ENCODE measurements around the gene NCKIPSD.
A peak's percentile ranks its signal among the peaks of the same experiment; 100 is the strongest.
"Not testable (repeated sequence)": the region's sequence is repeated elsewhere in the genome, so short reads cannot be mapped to it uniquely, and the experiment has no call there.

The NCKIPSD gene

GRCh38 chr3:48725185-48725855 lies 39.6 kb upstream of the NCKIPSD start:
- not testable (repeated sequence) for H2AK5ac ChIP-seq (ENCODE audit: low read length); H4K8ac ChIP-seq (ENCODE audit: low read depth, low read length); H3K4me3 ChIP-seq (ENCODE audit: low read length); H3K56ac ChIP-seq (ENCODE audit: low read length); H3K79me1 ChIP-seq (ENCODE audit: low read length); H3K23ac ChIP-seq (ENCODE audit: low read length); H3K4ac ChIP-seq (ENCODE audit: low read depth, low read length); H3K27me3 ChIP-seq (ENCODE audit: insufficient read depth, low read length, poor library complexity); H2BK5ac ChIP-seq (ENCODE audit: low read length); DNase-seq; H2BK15ac ChIP-seq (replicated peaks; ENCODE audit: low read depth); H3K79me2 ChIP-seq (ENCODE audit: control insufficient read depth, insufficient read depth, low read length); H3K27ac ChIP-seq (ENCODE audit: low read depth, low read length); H3K36me3 ChIP-seq (ENCODE audit: control insufficient read depth, insufficient read depth, low read length); H3K4me2 ChIP-seq (ENCODE audit: low read length); H4K5ac ChIP-seq (ENCODE audit: low read length); H3K18ac ChIP-seq (ENCODE audit: low read length); H2BK120ac ChIP-seq (ENCODE audit: low read depth, low read length); H3K9ac ChIP-seq (ENCODE audit: low read length); H3K4me1 ChIP-seq (ENCODE audit: control insufficient read depth, low read depth, low read length)
- no CpG with 5 or more reads among the region's 8 CpGs for WGBS (ENCODE audit: extremely low coverage, insufficient coverage, low lambda C conversion rate)

GRCh38 chr3:48723725-48724124 lies 38.0 kb upstream of the NCKIPSD start:
- Histone ChIP-seq H3K36me3 (ENCODE audit: control insufficient read depth, insufficient read depth, low read length) (no peaks in the 10 kb centered on the region), H3K4me2 (ENCODE audit: low read length) (no peak overlapping the region), H4K8ac (ENCODE audit: low read depth, low read length) (no peak overlapping the region), H3K56ac (ENCODE audit: low read length) (no peak overlapping the region), H3K27me3 (ENCODE audit: insufficient read depth, low read length, poor library complexity) (no peaks in the 10 kb centered on the region), H2BK120ac (ENCODE audit: low read depth, low read length) (no peak overlapping the region), H3K18ac (ENCODE audit: low read length) (no peak overlapping the region), H3K79me1 (ENCODE audit: low read length) (no peaks in the 10 kb centered on the region), H3K4ac (ENCODE audit: low read depth, low read length) (no peak overlapping the region), H3K9ac (ENCODE audit: low read length) (no peak overlapping the region), H3K79me2 (ENCODE audit: control insufficient read depth, insufficient read depth, low read length) (no peaks in the 10 kb centered on the region), H3K23ac (ENCODE audit: low read length) (no peak overlapping the region), H2BK15ac (replicated peaks; ENCODE audit: low read depth) (no peak overlapping the region), H3K27ac (ENCODE audit: low read depth, low read length) (no peak overlapping the region), H4K5ac (ENCODE audit: low read length) (no peak overlapping the region), H3K4me1 (ENCODE audit: control insufficient read depth, low read depth, low read length) (no peaks in the 10 kb centered on the region), H2AK5ac (ENCODE audit: low read length) (no peak overlapping the region), H2BK5ac (ENCODE audit: low read length) (no peak overlapping the region), H3K4me3 (ENCODE audit: low read length) (no peak overlapping the region)
- WGBS (ENCODE audit: extremely low coverage, insufficient coverage, low lambda C conversion rate), result no CpG with 5 or more reads among the region's 7 CpGs
- DNase-seq, result no peak

GRCh38 chr3:48723293-48723692 lies 37.6 kb upstream of the NCKIPSD start:
- not testable (repeated sequence) for H3K18ac ChIP-seq (ENCODE audit: low read length); H3K36me3 ChIP-seq (ENCODE audit: control insufficient read depth, insufficient read depth, low read length); H4K5ac ChIP-seq (ENCODE audit: low read length); H4K8ac ChIP-seq (ENCODE audit: low read depth, low read length); H2BK15ac ChIP-seq (replicated peaks; ENCODE audit: low read depth); H2BK5ac ChIP-seq (ENCODE audit: low read length); H3K27ac ChIP-seq (ENCODE audit: low read depth, low read length); H3K79me1 ChIP-seq (ENCODE audit: low read length); H3K4ac ChIP-seq (ENCODE audit: low read depth, low read length); H2BK120ac ChIP-seq (ENCODE audit: low read depth, low read length); H3K4me3 ChIP-seq (ENCODE audit: low read length); H3K23ac ChIP-seq (ENCODE audit: low read length); H3K56ac ChIP-seq (ENCODE audit: low read length); H3K9ac ChIP-seq (ENCODE audit: low read length); H2AK5ac ChIP-seq (ENCODE audit: low read length); H3K79me2 ChIP-seq (ENCODE audit: control insufficient read depth, insufficient read depth, low read length); H3K4me1 ChIP-seq (ENCODE audit: control insufficient read depth, low read depth, low read length); DNase-seq; H3K27me3 ChIP-seq (ENCODE audit: insufficient read depth, low read length, poor library complexity); H3K4me2 ChIP-seq (ENCODE audit: low read length)
- WGBS (ENCODE audit: extremely low coverage, insufficient coverage, low lambda C conversion rate), result no CpG with 5 or more reads among the region's 3 CpGs

- Histone ChIP-seq H2BK5ac (ENCODE audit: low read length) (peak within 1 kb of the TSS; percentile 47), H3K9ac (ENCODE audit: low read length) (peak within 1 kb of the TSS; percentile 97), H3K79me2 (ENCODE audit: control insufficient read depth, insufficient read depth, low read length) (peaks cover 45% of the 10 kb centered on the region), H4K8ac (ENCODE audit: low read depth, low read length) (peak within 1 kb of the TSS; percentile 67), H2BK15ac (replicated peaks; ENCODE audit: low read depth) (no peak within 1 kb of the TSS), H2AK5ac (ENCODE audit: low read length) (peak within 1 kb of the TSS; percentile 89), H2BK120ac (ENCODE audit: low read depth, low read length) (peak within 1 kb of the TSS; percentile 31), H3K23ac (ENCODE audit: low read length) (peak within 1 kb of the TSS; percentile 15), H3K18ac (ENCODE audit: low read length) (peak within 1 kb of the TSS; percentile 89), H3K36me3 (ENCODE audit: control insufficient read depth, insufficient read depth, low read length) (peaks cover 2% of the 10 kb centered on the region), H3K4me3 (ENCODE audit: low read length) (peak within 1 kb of the TSS; percentile 97), H3K79me1 (ENCODE audit: low read length) (peaks cover 2% of the 10 kb centered on the region), H3K4me2 (ENCODE audit: low read length) (peak within 1 kb of the TSS; percentile 32), H3K27me3 (ENCODE audit: insufficient read depth, low read length, poor library complexity) (no peaks in the 10 kb centered on the region), H3K4ac (ENCODE audit: low read depth, low read length) (peak within 1 kb of the TSS; percentile 98), H4K5ac (ENCODE audit: low read length) (peak within 1 kb of the TSS; percentile 88), H3K56ac (ENCODE audit: low read length) (peak within 1 kb of the TSS; percentile 96), H3K4me1 (ENCODE audit: control insufficient read depth, low read depth, low read length) (peaks cover 3% of the 10 kb centered on the region), H3K27ac (ENCODE audit: low read depth, low read length) (peak within 1 kb of the TSS; percentile 69)
- WGBS (ENCODE audit: extremely low coverage, insufficient coverage, low lambda C conversion rate), result no CpG with 5 or more reads among the region's 38 CpGs
- DNase-seq, result peak; percentile 99
Measured at GRCh38 chr3:48716982-48717746, 31.4 kb upstream of the NCKIPSD start, which contains the start of gene IP6K2. Gene IP6K2 (minus strand): TSS chr3:48717221. CDS start chr3:48695291, 21,930 bp downstream.

GRCh38 chr3:48716508-48716981 lies 30.8 kb upstream of the NCKIPSD start:
- DNase-seq, result peak; percentile 59
- Histone ChIP-seq H3K27me3 (ENCODE audit: insufficient read depth, low read length, poor library complexity) (no peaks in the 10 kb centered on the region), H3K4ac (ENCODE audit: low read depth, low read length) (peak overlapping the region; percentile 98), H4K5ac (ENCODE audit: low read length) (peak overlapping the region; percentile 74), H3K56ac (ENCODE audit: low read length) (peak overlapping the region; percentile 96), H3K79me2 (ENCODE audit: control insufficient read depth, insufficient read depth, low read length) (peaks cover 49% of the 10 kb centered on the region), H3K79me1 (ENCODE audit: low read length) (peaks cover 2% of the 10 kb centered on the region), H3K4me1 (ENCODE audit: control insufficient read depth, low read depth, low read length) (peaks cover 3% of the 10 kb centered on the region), H3K23ac (ENCODE audit: low read length) (no peak overlapping the region), H2BK5ac (ENCODE audit: low read length) (peak overlapping the region; percentile 47), H2BK120ac (ENCODE audit: low read depth, low read length) (peak overlapping the region; percentile 31), H3K4me3 (ENCODE audit: low read length) (peak overlapping the region; percentile 97), H2AK5ac (ENCODE audit: low read length) (peak overlapping the region; percentile 89), H3K18ac (ENCODE audit: low read length) (peak overlapping the region; percentile 89), H2BK15ac (replicated peaks; ENCODE audit: low read depth) (no peak overlapping the region), H3K27ac (ENCODE audit: low read depth, low read length) (peak overlapping the region; percentile 69), H4K8ac (ENCODE audit: low read depth, low read length) (peak overlapping the region; percentile 67), H3K4me2 (ENCODE audit: low read length) (peak overlapping the region; percentile 32), H3K9ac (ENCODE audit: low read length) (peak overlapping the region; percentile 97), H3K36me3 (ENCODE audit: control insufficient read depth, insufficient read depth, low read length) (peaks cover 4% of the 10 kb centered on the region)
- WGBS (ENCODE audit: extremely low coverage, insufficient coverage, low lambda C conversion rate), result no CpG with 5 or more reads among the region's 16 CpGs

All from mesendoderm (in vitro differentiated cells).